GM21526 (cell line): Measurements from ENCODE around the gene PUSL1.
"Not testable (repeated sequence)": the region's sequence is repeated elsewhere in the genome, so short reads cannot be mapped to it uniquely, and the experiment has no call there.

ENCODE experiments used
- ATAC-seq: cut with Tn5 transposase; IDR thresholded peaks from one replicate; pipeline ENCODE4 v1.9.1; 2021; ENCODE audit warnings: moderate library complexity; ENCODE audit not compliant: unreplicated experiment, low FRiP score

PUSL1 gene

GRCh38 chr1:1307261-1307922 lies 1.0 kb upstream of the PUSL1 start:
- ATAC-seq: peak; percentile 5

- peak; percentile 6 for ATAC-seq
These were observed 406 bp downstream of the PUSL1 start for GRCh38 chr1:1308756-1309250.

- ATAC-seq: no peak
These were observed 1.1 kb downstream of the PUSL1 start for GRCh38 chr1:1309251-1310108.

GRCh38 chr1:1310109-1310385 lies 1.6 kb downstream of the PUSL1 start:
- ATAC-seq: no peak

GRCh38 chr1:1310476-1311053 lies 2.2 kb downstream of the PUSL1 start:
- ATAC-seq: no peak

- no peak for ATAC-seq
These were observed 3.0 kb downstream of the PUSL1 start for GRCh38 chr1:1311107-1312104.

GRCh38 chr1:1312450-1313314 lies 4.3 kb downstream of the PUSL1 start:
- ATAC-seq: no peak

GRCh38 chr1:1313500-1314236 lies 5.3 kb downstream of the PUSL1 start:
- ATAC-seq: no peak

- no peak for ATAC-seq
These were observed 5.8 kb downstream of the PUSL1 start for GRCh38 chr1:1314237-1314586.

- no peak for ATAC-seq
These were observed 6.4 kb downstream of the PUSL1 start for GRCh38 chr1:1314678-1315335.

- no peak for ATAC-seq
These were observed 7.1 kb downstream of the PUSL1 start for GRCh38 chr1:1315435-1315954.

- not testable (repeated sequence) for ATAC-seq
These were observed 7.8 kb downstream of the PUSL1 start for GRCh38 chr1:1316199-1316598.

GRCh38 chr1:1317420-1317819 lies 9.0 kb downstream of the PUSL1 start:
- ATAC-seq: no peak

- ATAC-seq: no peak
These were observed 9.8 kb downstream of the PUSL1 start for GRCh38 chr1:1318131-1318652.

GRCh38 chr1:1318777-1319645 lies 10.6 kb downstream of the PUSL1 start:
- no peak for ATAC-seq

GRCh38 chr1:1319646-1319941 lies 11.2 kb downstream of the PUSL1 start:
- ATAC-seq: no peak
